Measurements from ENCODE around the gene IGF1R.

- TF ChIP-seq, protein P1, sequence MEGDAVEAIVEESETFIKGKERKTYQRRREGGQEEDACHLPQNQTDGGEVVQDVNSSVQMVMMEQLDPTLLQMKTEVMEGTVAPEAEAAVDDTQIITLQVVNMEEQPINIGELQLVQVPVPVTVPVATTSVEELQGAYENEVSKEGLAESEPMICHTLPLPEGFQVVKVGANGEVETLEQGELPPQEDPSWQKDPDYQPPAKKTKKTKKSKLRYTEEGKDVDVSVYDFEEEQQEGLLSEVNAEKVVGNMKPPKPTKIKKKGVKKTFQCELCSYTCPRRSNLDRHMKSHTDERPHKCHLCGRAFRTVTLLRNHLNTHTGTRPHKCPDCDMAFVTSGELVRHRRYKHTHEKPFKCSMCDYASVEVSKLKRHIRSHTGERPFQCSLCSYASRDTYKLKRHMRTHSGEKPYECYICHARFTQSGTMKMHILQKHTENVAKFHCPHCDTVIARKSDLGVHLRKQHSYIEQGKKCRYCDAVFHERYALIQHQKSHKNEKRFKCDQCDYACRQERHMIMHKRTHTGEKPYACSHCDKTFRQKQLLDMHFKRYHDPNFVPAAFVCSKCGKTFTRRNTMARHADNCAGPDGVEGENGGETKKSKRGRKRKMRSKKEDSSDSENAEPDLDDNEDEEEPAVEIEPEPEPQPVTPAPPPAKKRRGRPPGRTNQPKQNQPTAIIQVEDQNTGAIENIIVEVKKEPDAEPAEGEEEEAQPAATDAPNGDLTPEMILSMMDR (IDR thresholded peaks at IDR 0.05) = no peak
- TF ChIP-seq POLR2AphosphoS5 (IDR thresholded peaks at IDR 0.05) = no peak
These were observed 110.9 kb downstream of the IGF1R start for GRCh38 chr15:98759277-98759676.
